ENCODE data around the gene TMEM87B.

DNA sequence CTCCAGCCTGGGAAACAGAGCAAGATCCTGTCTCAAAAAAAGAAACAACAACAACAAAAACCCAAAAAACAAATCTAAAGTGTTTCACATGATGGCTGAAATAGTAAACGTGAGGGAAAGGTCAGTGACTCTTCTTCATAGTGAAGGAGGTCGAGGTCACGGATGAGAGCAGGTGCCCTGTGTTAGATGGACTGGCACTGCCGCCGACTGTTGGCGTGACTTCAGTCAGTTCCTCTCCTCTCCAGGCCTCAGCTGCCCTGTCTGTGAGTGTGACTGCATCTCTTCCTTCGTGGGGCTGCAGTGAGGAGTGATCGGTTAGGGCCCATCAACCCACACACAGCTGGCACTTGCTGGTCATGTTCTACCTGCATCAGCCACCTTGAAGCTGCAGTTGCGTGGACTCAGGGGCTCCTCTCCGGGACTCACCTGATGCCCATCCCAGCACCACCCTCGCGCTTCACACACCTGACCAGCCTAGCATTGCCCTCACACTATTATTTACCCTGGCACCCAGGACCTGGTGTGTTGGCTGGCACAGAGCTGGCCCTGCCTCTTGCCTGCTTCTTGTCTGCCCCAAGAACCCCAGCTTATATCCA lies 30.1 kb upstream of the TMEM87B start:
- TF ChIP-seq, protein P1, sequence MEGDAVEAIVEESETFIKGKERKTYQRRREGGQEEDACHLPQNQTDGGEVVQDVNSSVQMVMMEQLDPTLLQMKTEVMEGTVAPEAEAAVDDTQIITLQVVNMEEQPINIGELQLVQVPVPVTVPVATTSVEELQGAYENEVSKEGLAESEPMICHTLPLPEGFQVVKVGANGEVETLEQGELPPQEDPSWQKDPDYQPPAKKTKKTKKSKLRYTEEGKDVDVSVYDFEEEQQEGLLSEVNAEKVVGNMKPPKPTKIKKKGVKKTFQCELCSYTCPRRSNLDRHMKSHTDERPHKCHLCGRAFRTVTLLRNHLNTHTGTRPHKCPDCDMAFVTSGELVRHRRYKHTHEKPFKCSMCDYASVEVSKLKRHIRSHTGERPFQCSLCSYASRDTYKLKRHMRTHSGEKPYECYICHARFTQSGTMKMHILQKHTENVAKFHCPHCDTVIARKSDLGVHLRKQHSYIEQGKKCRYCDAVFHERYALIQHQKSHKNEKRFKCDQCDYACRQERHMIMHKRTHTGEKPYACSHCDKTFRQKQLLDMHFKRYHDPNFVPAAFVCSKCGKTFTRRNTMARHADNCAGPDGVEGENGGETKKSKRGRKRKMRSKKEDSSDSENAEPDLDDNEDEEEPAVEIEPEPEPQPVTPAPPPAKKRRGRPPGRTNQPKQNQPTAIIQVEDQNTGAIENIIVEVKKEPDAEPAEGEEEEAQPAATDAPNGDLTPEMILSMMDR (IDR thresholded peaks at IDR 0.05), result no peak
- TF ChIP-seq EP300 (IDR thresholded peaks at IDR 0.05; ENCODE audit: low read depth), result no peak
- no peak for TF ChIP-seq POLR2AphosphoS5 (IDR thresholded peaks at IDR 0.05)
- no peak for TF ChIP-seq POLR2A (IDR thresholded peaks at IDR 0.05)

Data from transverse colon (tissue), 4 donors.